Left ventricle myocardium inferior (tissue), 1 donor: ENCODE data around the gene SNIP1. TPM values are rescaled to one million over a fixed set of nuclear protein-coding genes. Genes with fewer than 3 reads are reported as not detected.
"Not testable (repeated sequence)": the region's sequence is repeated elsewhere in the genome, so short reads cannot be mapped to it uniquely, and the experiment has no call there.

ENCODE experiments used
- DNase-seq: peaks from one replicate; pipeline ENCODE4 v3.0.0-alpha.2; 2020
- H3K27ac ChIP-seq: fragments of 200-600 bp; replicated peaks from 2 replicates; pipeline ENCODE4 v1.8.0; 2021
- H3K27me3 ChIP-seq: fragments of 200-600 bp; 2 replicates; pipeline ENCODE4 v1.8.0; 2021; ENCODE audit warnings: low read depth
- H3K36me3 ChIP-seq: fragments of 200-600 bp; 2 replicates; pipeline ENCODE4 v1.8.0; 2021
- H3K4me1 ChIP-seq: fragments of 200-600 bp; 2 replicates; pipeline ENCODE4 v1.8.0; 2021
- H3K4me3 ChIP-seq: fragments of 200-600 bp; 2 replicates; pipeline ENCODE4 v1.8.0; 2021; ENCODE audit warnings: mild to moderate bottlenecking, moderate library complexity
- H3K9me3 ChIP-seq: fragments of 200-600 bp; replicated peaks from 2 replicates; pipeline ENCODE4 v1.8.0; 2021
- CTCF ChIP-seq: fragments of 200-600 bp; IDR thresholded peaks from 2 replicates; pipeline ENCODE4 v1.8.0; 2021; ENCODE audit warnings: antibody characterized with exemption, mild to moderate bottlenecking, borderline replicate concordance
- intact Hi-C: fragments of 100-400 bp; cut with micrococcal nuclease; formaldehyde crosslinking; loops from one replicate; pipeline ENCODE4 v1.11.0; 2022
- total RNA-seq: library from RNA; stranded (reverse); fragmentation: NEBNext Ultra II Directional; extraction: Animal tissue kit (Norgen Biotek cat#: 25700); gene quantifications from one replicate; pipeline ENCODE4 v1.2.1, GENCODE V29; 2021
- donor health status: DM: no; HTN: yes; CAD: no; lungs with severe emphysema.

The SNIP1 gene
- total RNA-seq, 1 donor from 2014 or later, result 7.0 TPM

GRCh38 chr1:37561133-37562132 lies 7.3 kb upstream of the SNIP1 start:
- TF ChIP-seq CTCF, result peak; percentile 31
- Histone ChIP-seq H3K4me1 (peaks cover 10% of the 10 kb centered on the region), H3K9me3 (no peaks in the 10 kb centered on the region), H3K36me3 (peaks cover 27% of the 10 kb centered on the region), H3K4me3 (no peak overlapping the region), H3K27ac (no peak overlapping the region), H3K27me3 (no peaks in the 10 kb centered on the region)
- intact Hi-C loops, result no loop called here
- DNase-seq, result no peak

GRCh38 chr1:37560401-37561132 lies 6.5 kb upstream of the SNIP1 start:
- DNase-seq, result no peak
- no peaks in the 10 kb centered on the region for H3K9me3 ChIP-seq
- H3K36me3 ChIP-seq, result peaks cover 18% of the 10 kb centered on the region
- H3K27ac ChIP-seq, result no peak overlapping the region
- no peak overlapping the region for H3K4me3 ChIP-seq
- intact Hi-C loops, result no loop called here
- no peak for TF ChIP-seq CTCF
- H3K27me3 ChIP-seq, result no peaks in the 10 kb centered on the region
- H3K4me1 ChIP-seq, result peaks cover 14% of the 10 kb centered on the region

- H3K27ac ChIP-seq, intact Hi-C loops, H3K4me3 ChIP-seq, DNase-seq, H3K9me3 ChIP-seq, H3K27me3 ChIP-seq: not testable (repeated sequence)
- peaks cover 12% of the 10 kb centered on the region for H3K36me3 ChIP-seq
- H3K4me1 ChIP-seq, result peaks cover 14% of the 10 kb centered on the region
Observed at GRCh38 chr1:37559957-37560379, 5.9 kb upstream of the SNIP1 start.

- no peak overlapping the region for H3K27ac ChIP-seq
- peaks cover 20% of the 10 kb centered on the region for H3K4me1 ChIP-seq
- intact Hi-C loops, result no loop called here
- H3K9me3 ChIP-seq, result no peaks in the 10 kb centered on the region
- no peak overlapping the region for H3K4me3 ChIP-seq
- H3K27me3 ChIP-seq, result no peaks in the 10 kb centered on the region
- H3K36me3 ChIP-seq, result peaks cover 6% of the 10 kb centered on the region
- TF ChIP-seq CTCF, result no peak
- DNase-seq, result no peak
Observed at GRCh38 chr1:37559080-37559479, 5.0 kb upstream of the SNIP1 start.

GRCh38 chr1:37558411-37558810 lies 4.3 kb upstream of the SNIP1 start:
- Histone ChIP-seq H3K4me3 (no peak overlapping the region), H3K36me3 (peaks cover 6% of the 10 kb centered on the region), H3K27ac (no peak overlapping the region), H3K27me3 (no peaks in the 10 kb centered on the region), H3K9me3 (no peaks in the 10 kb centered on the region), H3K4me1 (peaks cover 26% of the 10 kb centered on the region)
- intact Hi-C loops, result no loop called here
- TF ChIP-seq CTCF, result no peak
- DNase-seq, result no peak
